Fibroblast of pulmonary artery (primary cell): ENCODE results near the gene UAP1.

Source experiments
- DNase-seq: peaks from one replicate; pipeline ENCODE4 v3.0.0-alpha.2; 2010; ENCODE audit warnings: low read depth
- H3K4me3 ChIP-seq: replicated peaks from 2 replicates; pipeline ENCODE4 v1.5.1; 2011; ENCODE audit warnings: low read depth, mild to moderate bottlenecking, control low read depth, low read length, moderate library complexity
- CTCF ChIP-seq: IDR thresholded peaks from 2 replicates; pipeline ENCODE4 v1.5.1; 2011; ENCODE audit warnings: mild to moderate bottlenecking, control low read depth, low read length, inconsistent platforms; ENCODE audit errors: missing control alignments

Gene UAP1

GRCh38 chr1:162551969-162552683 is 9.4 kb upstream of the UAP1 start:
- peak; percentile 77 for DNase-seq
- no peak overlapping the region for H3K4me3 ChIP-seq
- TF ChIP-seq CTCF = no peak

- no peak for DNase-seq
- no peak overlapping the region for H3K4me3 ChIP-seq
- no peak for TF ChIP-seq CTCF
Measured at GRCh38 chr1:162552684-162553252, 8.8 kb upstream of the UAP1 start.

- peak; percentile 24 for DNase-seq
- no peak for TF ChIP-seq CTCF
Measured at GRCh38 chr1:162554258-162554657, 7.3 kb upstream of the UAP1 start.

GRCh38 chr1:162557536-162557935 is 4.0 kb upstream of the UAP1 start:
- no peak for TF ChIP-seq CTCF
- DNase-seq = no peak
- H3K4me3 ChIP-seq = no peak overlapping the region

More at GRCh38 chr1:162554258-162554657, 7.3 kb upstream of the UAP1 start:
- no peak overlapping the region for H3K4me3 ChIP-seq

- peak overlapping the region; percentile 61 for H3K4me3 ChIP-seq
- peak; percentile 22 for DNase-seq
- TF ChIP-seq CTCF = no peak
Measured at GRCh38 chr1:162560303-162561036, 1.1 kb upstream of the UAP1 start.

GRCh38 chr1:162561037-162561615 is 396 bp upstream of the UAP1 start:
- TF ChIP-seq CTCF = no peak
- H3K4me3 ChIP-seq = peak overlapping the region; percentile 61
- DNase-seq = peak; percentile 97
